HG03175 (cell line): ENCODE results near the gene WNT4.

Experiments
- ATAC-seq: cut with Tn5 transposase; IDR thresholded peaks from one replicate; pipeline ENCODE4 v1.9.1; 2021; ENCODE audit warnings: mild to moderate bottlenecking, moderate library complexity; ENCODE audit not compliant: unreplicated experiment

The WNT4 gene

GRCh38 chr1:22132517-22133235, 10.2 kb downstream of the WNT4 start:
- no peak for ATAC-seq

DNA sequence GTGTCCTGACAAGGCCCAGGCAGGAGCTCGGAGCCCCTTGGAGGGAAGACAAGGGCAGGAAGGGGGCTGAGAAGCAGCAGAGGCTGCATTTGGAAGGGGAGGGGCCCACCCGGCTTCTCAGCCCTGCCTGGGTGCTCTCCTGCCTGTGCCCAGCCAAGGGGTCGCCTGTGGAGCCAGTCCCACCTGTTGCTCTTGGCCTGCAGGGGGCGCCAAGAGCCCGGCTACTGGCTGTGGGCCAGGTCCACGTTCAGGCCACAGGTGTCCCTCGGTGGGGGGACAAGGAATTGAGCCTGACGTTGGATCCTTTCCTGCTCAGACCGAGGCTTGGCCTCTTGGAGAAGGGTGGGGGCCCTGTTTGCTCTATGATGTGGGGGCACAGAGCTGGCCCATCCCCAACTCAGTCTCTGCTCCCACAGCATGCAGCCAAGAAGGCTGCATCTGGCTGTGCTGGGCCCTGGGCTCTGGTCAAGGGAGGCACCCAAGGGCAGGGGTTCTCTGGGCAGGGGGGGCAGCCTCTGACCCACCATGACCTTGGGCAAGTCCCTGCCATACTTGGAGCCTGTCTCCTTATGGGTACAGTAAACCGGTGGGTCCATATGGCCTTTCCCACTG, 10.9 kb downstream of the WNT4 start:
- ATAC-seq, result no peak

- ATAC-seq, result no peak
Measured at GRCh38 chr1:22131062-22131461, 11.8 kb downstream of the WNT4 start.

DNA sequence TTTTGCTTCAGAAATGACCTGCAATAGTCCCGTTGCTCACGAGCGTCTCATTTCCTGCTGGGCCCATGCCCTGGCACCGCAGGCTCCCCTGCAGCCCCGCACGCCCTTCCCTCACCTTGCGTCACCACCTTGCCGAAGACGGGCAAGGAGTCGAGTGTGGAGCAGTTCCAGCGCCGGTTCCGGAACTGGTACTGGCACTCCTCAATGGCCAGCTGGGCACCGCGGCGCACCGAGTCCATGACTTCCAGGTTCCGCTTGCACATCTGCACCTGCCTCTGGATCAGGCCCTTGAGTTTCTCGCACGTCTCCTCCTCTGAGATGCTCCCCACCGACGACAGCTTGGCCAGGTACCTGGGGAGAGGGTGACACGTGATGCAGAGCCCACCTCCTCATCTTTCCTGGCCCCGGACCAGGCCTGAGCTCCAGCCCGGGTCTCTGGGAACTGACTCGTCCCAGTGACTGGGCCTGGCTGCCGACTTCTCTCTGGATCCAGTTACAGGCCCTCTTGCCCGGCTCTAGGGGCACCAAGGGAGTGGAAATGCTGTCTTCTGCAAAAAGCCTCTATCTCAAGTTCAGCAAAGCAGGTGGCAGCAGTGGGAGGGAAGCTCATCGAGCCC, 13.3 kb downstream of the WNT4 start:
- no peak for ATAC-seq

- no peak for ATAC-seq
Measured at GRCh38 chr1:22128392-22128791, 14.5 kb downstream of the WNT4 start.

GRCh38 chr1:22127731-22128130, 15.2 kb downstream of the WNT4 start:
- ATAC-seq, result no peak

GRCh38 chr1:22127248-22127647, 15.6 kb downstream of the WNT4 start:
- no peak for ATAC-seq

DNA sequence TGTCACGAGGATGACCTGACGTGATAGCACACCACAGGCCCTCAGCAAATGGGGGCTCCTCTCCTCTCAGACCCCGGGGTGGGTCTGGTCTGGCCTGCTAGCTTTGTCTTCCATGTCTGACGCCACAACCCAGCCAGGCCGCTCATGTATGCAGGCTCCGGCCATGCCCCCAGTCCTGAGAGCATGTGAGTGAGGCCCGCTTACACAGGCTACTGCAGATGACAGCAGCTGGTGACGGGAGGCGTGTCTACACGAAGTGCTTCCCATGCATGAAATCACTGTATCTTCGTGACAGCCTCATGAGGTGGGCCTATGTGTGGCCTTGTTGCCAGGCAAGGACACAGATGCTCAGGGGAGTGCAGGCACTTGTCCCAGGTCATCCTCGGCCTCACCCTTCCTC, 16.4 kb downstream of the WNT4 start:
- ATAC-seq, result no peak

DNA sequence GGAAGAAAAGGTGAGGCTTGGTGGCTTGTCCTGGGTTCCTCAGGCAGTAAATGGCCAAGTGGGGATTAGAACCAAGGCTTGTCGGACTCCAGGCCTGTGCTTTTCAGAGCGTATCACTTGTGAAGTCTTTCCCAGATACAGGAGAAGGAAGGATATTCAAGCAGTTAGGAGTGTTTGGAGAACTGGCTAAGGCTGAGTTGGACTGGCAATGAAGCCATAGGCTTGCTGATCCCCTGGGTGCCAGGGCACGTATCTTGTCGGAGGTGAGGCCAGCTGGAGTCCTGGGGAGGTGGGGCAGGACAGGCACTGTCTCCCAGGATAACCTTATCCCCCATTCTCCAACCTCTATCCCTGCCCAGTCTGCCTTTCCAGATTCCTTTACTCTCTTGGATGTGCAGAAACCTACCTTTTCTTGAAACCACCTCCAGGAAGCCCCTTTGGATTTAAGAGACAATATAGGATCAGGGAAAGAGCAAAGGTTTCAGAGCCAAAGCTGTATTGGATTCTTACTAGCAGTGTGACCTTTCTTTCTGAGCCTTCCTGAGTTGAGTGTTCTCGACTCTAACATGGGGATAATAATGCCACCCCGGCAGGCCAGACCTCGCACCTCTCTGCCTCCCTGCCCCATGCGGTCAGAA, 18.2 kb downstream of the WNT4 start:
- ATAC-seq, result no peak

GRCh38 chr1:22123901-22124404, 18.9 kb downstream of the WNT4 start:
- no peak for ATAC-seq

DNA sequence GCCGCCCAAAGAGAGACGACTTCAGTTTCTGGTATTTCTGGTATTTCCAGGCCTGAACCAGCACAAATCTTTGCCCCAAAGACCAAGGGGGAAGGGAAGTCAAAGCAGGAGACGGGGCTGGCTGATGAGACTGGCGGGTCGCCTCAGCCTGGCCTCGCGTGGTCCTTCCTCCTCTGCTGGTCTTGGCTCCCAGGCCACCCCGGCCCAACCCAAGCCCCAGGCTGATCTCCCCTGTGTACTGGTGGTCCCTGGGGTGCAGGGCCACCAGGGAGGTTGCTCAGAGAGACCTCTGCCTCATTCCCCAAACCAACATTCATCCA, 19.9 kb downstream of the WNT4 start:
- no peak for ATAC-seq

- no peak for ATAC-seq
Measured at GRCh38 chr1:22122273-22123070, 20.4 kb downstream of the WNT4 start.

- no peak for ATAC-seq
Measured at GRCh38 chr1:22121421-22121911, 21.4 kb downstream of the WNT4 start.

DNA sequence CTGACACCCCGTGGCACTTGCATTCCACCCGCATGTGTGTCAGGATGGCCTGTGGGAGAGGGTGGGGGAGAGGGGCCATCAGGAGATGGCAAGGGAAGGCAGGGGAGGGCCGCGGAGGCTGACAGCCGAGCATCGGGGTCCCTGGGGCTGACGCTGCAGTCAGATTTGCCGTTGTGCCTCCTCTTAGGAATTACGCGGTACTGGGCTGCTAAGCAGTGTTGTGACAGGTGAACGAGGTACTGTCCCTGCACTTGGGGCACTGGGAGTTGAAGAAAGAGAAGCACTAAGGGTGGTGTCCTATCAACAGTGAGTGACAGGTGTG, 22.5 kb downstream of the WNT4 start:
- ATAC-seq, result no peak

GRCh38 chr1:22119626-22120468, 23.1 kb downstream of the WNT4 start:
- ATAC-seq, result no peak

- no peak for ATAC-seq
Measured at GRCh38 chr1:22118291-22118992, 24.5 kb downstream of the WNT4 start.

DNA sequence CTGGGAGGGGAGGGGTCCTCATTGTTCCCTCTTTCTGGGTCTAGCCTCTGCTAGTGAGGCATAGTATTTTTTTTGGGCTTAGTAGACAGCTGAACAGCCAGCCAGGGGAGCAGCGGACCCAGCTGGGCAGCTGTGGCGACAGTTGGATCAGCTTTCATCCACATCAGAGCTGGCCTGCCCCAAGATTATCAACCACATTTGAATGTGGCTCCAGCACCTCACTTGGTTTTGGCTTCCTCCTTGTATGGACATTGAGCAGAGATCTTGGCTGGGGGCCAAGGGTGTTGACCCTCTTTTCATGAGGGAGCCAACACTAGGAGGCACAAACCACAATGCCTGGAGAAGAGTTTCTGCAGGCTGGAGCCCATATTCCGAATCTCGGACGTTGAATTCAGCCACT, 25.0 kb downstream of the WNT4 start:
- ATAC-seq, result no peak

DNA sequence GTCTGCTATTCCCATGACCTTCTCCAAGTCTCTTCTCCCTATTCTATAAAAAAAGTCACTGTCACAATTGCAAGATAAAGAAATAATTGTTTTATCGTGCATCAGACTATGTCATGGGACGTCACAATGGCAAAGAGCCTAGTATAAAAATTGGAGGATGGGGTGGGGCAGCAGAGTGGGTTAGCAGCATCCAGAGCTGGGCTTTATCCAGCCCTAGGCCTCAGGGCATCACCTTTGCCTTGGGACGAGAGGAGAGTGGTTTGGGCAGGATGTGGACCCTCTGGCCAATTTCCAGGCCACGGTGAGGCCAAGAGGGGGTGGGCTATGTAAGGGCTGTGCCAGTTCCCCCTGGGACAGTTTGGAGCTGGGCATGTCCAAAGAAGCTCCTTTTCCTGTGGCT, 25.7 kb downstream of the WNT4 start:
- ATAC-seq, result no peak

DNA sequence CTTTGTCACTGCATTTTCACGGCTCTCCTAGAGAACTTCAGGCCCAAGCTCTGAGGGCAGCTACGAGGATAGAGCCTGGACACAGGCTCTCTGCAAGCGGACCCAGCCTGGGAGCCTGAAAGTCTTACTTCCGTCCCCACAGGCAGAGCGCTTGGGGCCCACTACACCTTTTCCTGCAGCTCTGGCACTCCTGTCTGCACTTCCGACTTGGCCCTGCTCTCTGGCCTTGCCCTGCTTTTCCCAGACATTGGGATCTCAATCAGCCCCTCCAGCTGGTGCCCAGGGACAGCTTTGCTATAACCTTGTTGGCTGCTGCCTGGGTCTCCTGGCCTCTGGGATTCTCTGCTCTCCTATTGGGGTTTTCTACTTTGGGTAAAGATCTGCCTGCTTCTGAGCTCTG, 27.6 kb downstream of the WNT4 start:
- ATAC-seq, result no peak
